ENCODE data around the gene TLE5. TPM values are rescaled to one million over a fixed set of nuclear protein-coding genes. Genes with fewer than 3 reads are reported as not detected.

Gene TLE5
- polyA plus RNA-seq, 3 donors = 27.5 to 309 (median 34.4) TPM

DNA sequence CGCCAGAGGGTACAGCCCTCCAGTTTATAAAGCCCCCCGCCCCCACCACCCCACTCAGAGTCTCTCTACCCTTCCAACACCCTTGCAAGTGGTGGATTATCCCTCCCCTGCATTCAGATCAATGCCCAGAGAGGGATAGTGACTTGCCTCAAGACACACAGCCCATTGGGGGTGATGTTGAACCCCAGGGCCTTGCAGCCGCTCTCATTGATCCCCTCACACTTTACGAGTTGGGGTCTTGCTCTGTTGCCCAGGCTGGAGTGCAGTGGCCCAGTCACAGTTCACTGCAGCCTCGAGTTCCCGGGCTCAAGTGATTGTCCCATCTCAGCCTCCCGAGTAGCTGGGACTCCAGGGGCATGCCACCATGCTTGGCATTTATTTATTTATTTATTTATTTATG lies 44.4 kb downstream of the TLE5 start:
- Mint-ChIP-seq H3K27me3 (ENCODE audit: low read depth in 3 of 3) (peaks cover 3 to 13% (median 11%) of the 10 kb centered on the region in 3 donors), H3K27ac (no peak overlapping the region), H3K36me3 (no peaks in the 10 kb centered on the region), H3K4me1 (no peaks in the 10 kb centered on the region), H3K9me3 (peaks cover 0 to 3% (median 0%) of the 10 kb centered on the region in 7 donors), H3K4me3 (no peak overlapping the region)
- DNase-seq = no peak
- no peak overlapping the region for H3K9ac ChIP-seq (ENCODE audit: insufficient read depth, low read length, poor library complexity, severe bottlenecking)
- TF ChIP-seq, protein P1, sequence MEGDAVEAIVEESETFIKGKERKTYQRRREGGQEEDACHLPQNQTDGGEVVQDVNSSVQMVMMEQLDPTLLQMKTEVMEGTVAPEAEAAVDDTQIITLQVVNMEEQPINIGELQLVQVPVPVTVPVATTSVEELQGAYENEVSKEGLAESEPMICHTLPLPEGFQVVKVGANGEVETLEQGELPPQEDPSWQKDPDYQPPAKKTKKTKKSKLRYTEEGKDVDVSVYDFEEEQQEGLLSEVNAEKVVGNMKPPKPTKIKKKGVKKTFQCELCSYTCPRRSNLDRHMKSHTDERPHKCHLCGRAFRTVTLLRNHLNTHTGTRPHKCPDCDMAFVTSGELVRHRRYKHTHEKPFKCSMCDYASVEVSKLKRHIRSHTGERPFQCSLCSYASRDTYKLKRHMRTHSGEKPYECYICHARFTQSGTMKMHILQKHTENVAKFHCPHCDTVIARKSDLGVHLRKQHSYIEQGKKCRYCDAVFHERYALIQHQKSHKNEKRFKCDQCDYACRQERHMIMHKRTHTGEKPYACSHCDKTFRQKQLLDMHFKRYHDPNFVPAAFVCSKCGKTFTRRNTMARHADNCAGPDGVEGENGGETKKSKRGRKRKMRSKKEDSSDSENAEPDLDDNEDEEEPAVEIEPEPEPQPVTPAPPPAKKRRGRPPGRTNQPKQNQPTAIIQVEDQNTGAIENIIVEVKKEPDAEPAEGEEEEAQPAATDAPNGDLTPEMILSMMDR (IDR thresholded peaks at IDR 0.05) = no peak
- no peak overlapping the region for H3K27ac ChIP-seq (ENCODE audit: low read depth in 1 of 2, low read length in 2 of 2)
- WGBS (ENCODE audit: insufficient coverage) = 95% methylated on average over 2 of the region's 7 CpGs
- no peak overlapping the region for H2AFZ ChIP-seq (ENCODE audit: insufficient read depth, low read depth, low read length, poor library complexity, severe bottlenecking)
- H3K4me2 ChIP-seq (replicated peaks; ENCODE audit: extremely low read depth, low read length, poor library complexity, severe bottlenecking) = no peak overlapping the region
- H3K36me3 ChIP-seq (replicated peaks in 1 of 2; ENCODE audit: control insufficient read depth in 1 of 2, insufficient read depth in 2 of 2, low read length in 2 of 2) = no peaks in the 10 kb centered on the region
- H3K4me3 ChIP-seq (replicated peaks in 1 of 3; ENCODE audit: low read depth in 2 of 3, low read length in 3 of 3) = no peak overlapping the region
- no peaks in the 10 kb centered on the region for H3K27me3 ChIP-seq (ENCODE audit: control insufficient read depth in 2 of 2, insufficient read depth in 2 of 2, low read length in 2 of 2)
- H3K79me2 ChIP-seq (ENCODE audit: insufficient read depth, low read length) = no peaks in the 10 kb centered on the region
- no peaks in the 10 kb centered on the region for H3K9me3 ChIP-seq (replicated peaks in 1 of 2; ENCODE audit: control insufficient read depth in 1 of 2, insufficient read depth in 1 of 2, low read length in 2 of 2)
- H4K20me1 ChIP-seq (ENCODE audit: insufficient read depth, low read length) = no peaks in the 10 kb centered on the region
- no peaks in the 10 kb centered on the region for H3K4me1 ChIP-seq (ENCODE audit: control insufficient read depth in 1 of 2, insufficient read depth in 2 of 2, low read length in 2 of 2)
- intact Hi-C loops (cut with micrococcal nuclease) = no loop called here

DNA sequence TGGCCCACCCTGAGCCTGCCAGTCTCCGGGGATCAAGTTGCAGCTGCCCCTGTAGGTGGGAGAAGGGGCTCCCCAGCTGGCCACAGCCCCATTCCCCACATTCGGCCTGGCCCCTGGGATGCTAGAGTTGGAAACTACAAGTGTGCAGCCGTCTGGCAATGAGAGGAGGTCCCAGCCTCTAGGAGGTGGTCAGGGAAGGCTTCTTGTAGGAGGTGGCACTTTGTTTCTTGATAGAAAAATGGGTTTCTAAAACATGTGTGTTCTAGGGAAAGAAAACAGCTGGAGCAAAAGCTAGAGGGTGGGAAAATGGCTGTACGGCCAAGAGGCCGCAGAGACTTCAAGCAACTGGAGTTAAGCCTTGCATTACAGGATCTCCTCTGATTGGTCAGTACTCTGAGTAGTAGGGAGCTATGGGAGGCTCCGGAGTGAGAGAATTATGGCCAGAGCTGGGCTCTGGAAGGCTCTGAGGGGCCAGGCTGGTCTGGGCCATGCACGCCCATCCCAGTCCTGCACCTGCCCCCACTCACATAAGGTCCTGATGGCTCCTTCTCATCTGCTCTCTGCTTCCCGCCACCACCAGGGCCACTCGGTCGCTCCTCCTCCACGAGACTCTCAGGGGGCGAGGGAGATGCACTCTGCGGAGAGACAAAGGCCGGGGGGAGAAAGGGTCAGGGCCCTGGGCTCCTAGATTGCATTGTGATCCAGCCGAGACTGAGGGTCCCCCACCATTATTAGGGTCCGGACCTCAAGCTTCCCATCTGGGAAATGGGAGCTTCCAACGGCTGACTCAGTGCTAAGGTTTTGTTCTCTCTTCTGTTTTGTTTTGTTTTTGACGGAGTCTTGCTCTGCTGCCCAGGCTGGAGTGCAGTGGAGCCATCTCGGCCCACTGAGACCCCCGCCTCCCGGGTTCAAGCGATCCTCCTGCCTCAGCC lies 46.9 kb downstream of the TLE5 start:
- H3K9me3 ChIP-seq (replicated peaks in 1 of 2; ENCODE audit: control insufficient read depth in 1 of 2, insufficient read depth in 1 of 2, low read length in 2 of 2) = no peaks in the 10 kb centered on the region
- H3K9ac ChIP-seq (ENCODE audit: insufficient read depth, low read length, poor library complexity, severe bottlenecking) = no peak overlapping the region
- peaks cover 4 to 12% (median 6%) of the 10 kb centered on the region in 3 donors for H3K27me3 Mint-ChIP-seq (ENCODE audit: low read depth in 3 of 3)
- H3K36me3 ChIP-seq (replicated peaks in 1 of 2; ENCODE audit: control insufficient read depth in 1 of 2, insufficient read depth in 2 of 2, low read length in 2 of 2) = no peaks in the 10 kb centered on the region
- H3K4me3 Mint-ChIP-seq = no peak overlapping the region
- no peaks in the 10 kb centered on the region for H3K4me1 ChIP-seq (ENCODE audit: control insufficient read depth in 1 of 2, insufficient read depth in 2 of 2, low read length in 2 of 2)
- H3K27ac Mint-ChIP-seq = no peak overlapping the region
- WGBS (ENCODE audit: insufficient coverage) = 98% methylated on average over 14 of the region's 22 CpGs
- no peaks in the 10 kb centered on the region for H3K4me1 Mint-ChIP-seq
- no peaks in the 10 kb centered on the region for H3K36me3 Mint-ChIP-seq
- no peaks in the 10 kb centered on the region for H4K20me1 ChIP-seq (ENCODE audit: insufficient read depth, low read length)
- no peak overlapping the region for H3K27ac ChIP-seq (ENCODE audit: low read depth in 1 of 2, low read length in 2 of 2)
- no peaks in the 10 kb centered on the region for H3K27me3 ChIP-seq (ENCODE audit: control insufficient read depth in 2 of 2, insufficient read depth in 2 of 2, low read length in 2 of 2)
- intact Hi-C loops (cut with micrococcal nuclease) = no loop called here
- no peak overlapping the region for H2AFZ ChIP-seq (ENCODE audit: insufficient read depth, low read depth, low read length, poor library complexity, severe bottlenecking)
- H3K79me2 ChIP-seq (ENCODE audit: insufficient read depth, low read length) = no peaks in the 10 kb centered on the region
- H3K4me3 ChIP-seq (replicated peaks in 1 of 3; ENCODE audit: low read depth in 2 of 3, low read length in 3 of 3) = no peak overlapping the region
- no peaks in the 10 kb centered on the region for H3K9me3 Mint-ChIP-seq
- TF ChIP-seq, protein P1 (IDR thresholded peaks at IDR 0.05) = no peak
- H3K4me2 ChIP-seq (replicated peaks; ENCODE audit: extremely low read depth, low read length, poor library complexity, severe bottlenecking) = no peak overlapping the region
- DNase-seq = no peak
